GM21529 (cell line): ENCODE measurements around the gene ZDHHC6.
"Not testable (repeated sequence)": the region's sequence is repeated elsewhere in the genome, so short reads cannot be mapped to it uniquely, and the experiment has no call there.

Experiments
- ATAC-seq: cut with Tn5 transposase; IDR thresholded peaks from one replicate; pipeline ENCODE4 v1.9.1; 2021; ENCODE audit not compliant: unreplicated experiment

The ZDHHC6 gene, protein sequence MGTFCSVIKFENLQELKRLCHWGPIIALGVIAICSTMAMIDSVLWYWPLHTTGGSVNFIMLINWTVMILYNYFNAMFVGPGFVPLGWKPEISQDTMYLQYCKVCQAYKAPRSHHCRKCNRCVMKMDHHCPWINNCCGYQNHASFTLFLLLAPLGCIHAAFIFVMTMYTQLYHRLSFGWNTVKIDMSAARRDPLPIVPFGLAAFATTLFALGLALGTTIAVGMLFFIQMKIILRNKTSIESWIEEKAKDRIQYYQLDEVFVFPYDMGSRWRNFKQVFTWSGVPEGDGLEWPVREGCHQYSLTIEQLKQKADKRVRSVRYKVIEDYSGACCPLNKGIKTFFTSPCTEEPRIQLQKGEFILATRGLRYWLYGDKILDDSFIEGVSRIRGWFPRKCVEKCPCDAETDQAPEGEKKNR

GRCh38 chr10:112446855-112447619 lies at the start of gene ZDHHC6, which contains the start of gene VTI1A:
Gene ZDHHC6 (minus strand): TSS chr10:112446914. CDS start chr10:112445436, 1,478 bp downstream.
Gene VTI1A (plus strand): TSS chr10:112447215. CDS start chr10:112447374, 159 bp downstream.
- ATAC-seq = peak; percentile 90

DNA sequence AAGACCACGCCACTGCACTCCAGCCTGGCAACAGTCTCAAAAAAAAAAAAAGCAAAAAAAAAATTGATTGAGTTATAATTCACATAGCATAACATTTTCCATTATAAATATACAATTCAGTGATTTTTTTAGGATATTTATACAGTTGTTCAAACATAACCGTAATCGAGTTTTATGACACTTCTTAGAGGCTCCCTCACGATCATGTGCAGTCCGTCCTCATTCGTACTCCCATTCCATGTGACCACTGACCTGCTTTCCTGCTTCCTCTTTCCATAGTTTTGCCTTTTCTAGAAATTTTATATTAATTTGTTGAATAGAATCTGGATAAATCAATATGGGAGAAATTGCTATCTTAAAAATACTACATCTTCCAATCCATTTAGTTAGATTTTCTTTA lies 46.0 kb upstream of the ZDHHC6 start:
- ATAC-seq = no peak

DNA sequence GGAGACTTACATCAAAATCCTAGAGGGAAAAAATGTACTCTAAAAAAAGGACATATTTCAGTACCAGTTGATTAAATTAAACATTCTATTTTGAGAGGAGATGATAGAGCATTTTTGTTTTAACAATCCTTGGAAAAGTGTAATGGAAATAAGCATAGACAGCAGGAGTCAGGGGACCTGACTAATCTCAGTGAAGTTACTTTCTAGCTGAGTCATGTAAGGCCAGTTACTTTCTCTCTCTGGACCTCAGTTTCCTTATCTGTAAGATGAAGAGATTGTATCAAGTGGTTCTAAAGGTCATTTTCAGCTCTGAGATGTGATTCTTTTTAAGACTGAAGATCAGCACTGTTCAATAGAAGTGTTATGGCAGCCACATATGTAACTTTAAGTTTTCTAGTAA lies 44.4 kb upstream of the ZDHHC6 start:
- no peak for ATAC-seq

GRCh38 chr10:112490545-112490944 lies 43.8 kb upstream of the ZDHHC6 start:
- no peak for ATAC-seq

GRCh38 chr10:112487964-112488363 lies 41.2 kb upstream of the ZDHHC6 start:
- no peak for ATAC-seq

GRCh38 chr10:112484399-112484798 lies 37.7 kb upstream of the ZDHHC6 start:
- ATAC-seq = no peak

DNA sequence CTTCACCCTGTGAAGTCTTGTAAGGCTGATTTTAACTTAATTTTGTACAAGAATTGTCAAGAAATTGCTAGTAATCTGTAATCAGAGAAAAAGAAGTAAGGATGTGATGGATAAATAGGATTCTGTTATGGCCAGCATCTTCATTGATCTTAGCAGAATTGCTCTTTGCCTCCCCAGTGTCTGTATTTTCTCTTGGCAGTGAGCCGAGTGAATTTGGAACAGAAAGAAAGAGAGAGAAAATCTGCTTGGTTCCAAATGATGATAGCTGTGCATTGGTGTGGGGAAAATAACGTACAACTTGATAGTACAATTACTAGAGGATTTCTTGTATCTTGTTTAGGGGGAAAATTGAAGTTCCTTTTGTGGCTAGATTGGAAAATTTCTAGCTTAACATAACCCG lies 34.9 kb upstream of the ZDHHC6 start:
- ATAC-seq = no peak

DNA sequence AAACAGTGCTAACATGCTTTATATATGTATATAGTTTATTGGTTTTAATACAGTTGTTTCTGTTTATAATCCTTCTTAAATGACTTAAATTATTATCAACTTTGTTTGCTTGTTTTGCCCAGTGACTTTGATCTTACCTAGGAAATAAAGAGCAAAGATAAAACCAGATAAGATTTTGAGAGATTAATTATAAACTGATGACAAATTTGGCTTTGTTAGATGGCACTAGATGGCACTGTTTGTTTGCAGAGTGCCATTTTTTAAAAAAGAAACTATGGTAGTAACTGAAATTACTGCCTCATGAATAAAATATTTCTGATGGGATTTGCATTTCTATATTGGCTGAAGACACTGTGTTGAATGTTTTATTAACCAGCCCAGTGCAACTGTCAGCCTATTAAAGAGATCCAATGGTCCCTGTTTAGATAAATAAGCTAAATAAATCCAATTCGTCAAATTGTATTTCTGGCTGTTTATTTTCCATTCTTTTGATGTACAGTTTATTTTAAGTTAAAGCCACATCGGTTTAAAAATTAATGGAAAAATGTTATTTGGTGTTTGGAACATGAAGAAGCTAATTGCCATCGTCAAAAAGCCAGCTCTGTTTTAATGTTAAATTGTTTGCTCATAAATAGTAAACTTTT lies 29.0 kb upstream of the ZDHHC6 start:
- no peak for ATAC-seq

DNA sequence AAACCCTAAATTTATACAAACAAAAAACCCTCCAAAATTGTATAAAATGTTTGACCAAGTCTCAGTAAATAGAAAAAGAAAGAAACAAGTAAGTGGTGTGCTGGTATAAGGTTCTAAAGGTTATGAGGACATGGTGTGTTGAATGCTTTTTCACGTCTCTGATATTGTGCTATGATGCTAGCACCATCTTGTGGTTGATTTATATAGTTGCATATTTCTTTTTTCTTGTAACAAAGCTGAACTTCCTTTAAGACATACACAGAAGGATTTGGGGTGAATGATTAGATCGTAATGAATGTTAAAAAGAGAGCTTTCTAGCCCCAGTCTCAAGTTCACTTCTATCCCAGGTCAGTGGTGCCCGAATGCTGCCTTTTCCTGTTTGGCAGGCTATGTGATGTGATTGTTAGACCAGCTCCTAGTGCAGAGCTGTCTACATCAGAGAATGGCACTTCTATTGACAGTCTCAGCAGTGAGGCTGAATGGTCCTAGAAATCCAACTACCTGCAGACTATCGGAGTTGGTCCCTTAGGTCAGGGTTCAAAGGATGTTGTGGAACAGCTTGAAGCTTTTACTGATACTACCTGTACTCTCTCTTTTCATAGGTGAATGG lies 25.3 kb upstream of the ZDHHC6 start:
- peak; percentile 86 for ATAC-seq

GRCh38 chr10:112467541-112468075 lies 20.9 kb upstream of the ZDHHC6 start:
- no peak for ATAC-seq

DNA sequence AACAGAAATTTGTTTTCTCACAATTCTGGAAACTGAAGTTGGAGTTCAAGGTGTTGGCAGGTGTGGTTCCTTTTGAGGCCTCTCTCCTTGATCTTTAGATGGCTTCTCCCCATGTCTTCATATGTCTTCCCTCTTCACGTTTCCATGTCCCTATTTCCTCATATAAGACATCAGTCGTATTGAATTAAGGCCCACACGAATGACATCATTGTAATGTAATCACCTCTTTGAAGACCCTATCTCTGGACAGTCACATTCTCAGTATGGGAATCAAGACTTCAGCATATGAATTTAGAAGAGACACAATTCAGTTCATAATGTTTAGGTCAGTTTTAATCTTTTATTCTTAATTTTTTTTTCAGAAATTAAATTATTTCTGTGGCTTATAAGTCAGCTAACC lies 20.1 kb upstream of the ZDHHC6 start:
- no peak for ATAC-seq

DNA sequence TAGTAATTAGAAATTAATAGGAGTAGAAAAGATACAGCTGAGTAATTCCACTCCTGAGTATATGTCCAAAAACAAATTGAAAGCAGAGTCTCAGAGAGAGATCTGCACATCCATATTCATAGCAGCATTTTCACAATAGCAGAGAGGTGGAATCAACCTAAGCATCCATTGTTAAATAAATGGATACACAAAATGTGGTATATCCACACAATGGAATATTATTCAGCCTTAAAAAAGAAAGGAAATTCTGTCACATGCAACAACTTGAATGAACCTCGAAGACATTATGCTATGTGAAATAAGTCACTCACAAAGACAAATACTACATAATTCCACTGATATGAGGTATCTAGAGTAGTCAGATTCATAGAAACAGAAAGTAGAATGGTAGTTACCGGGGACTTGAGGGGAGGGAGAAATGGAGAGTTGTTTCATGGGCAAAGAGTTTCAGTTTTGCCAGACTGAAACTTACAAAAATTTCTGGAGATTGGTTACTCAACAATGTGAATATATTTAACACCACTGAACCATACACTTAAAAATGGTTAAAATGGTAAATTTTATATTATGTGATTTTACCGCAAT lies 18.7 kb upstream of the ZDHHC6 start:
- no peak for ATAC-seq

DNA sequence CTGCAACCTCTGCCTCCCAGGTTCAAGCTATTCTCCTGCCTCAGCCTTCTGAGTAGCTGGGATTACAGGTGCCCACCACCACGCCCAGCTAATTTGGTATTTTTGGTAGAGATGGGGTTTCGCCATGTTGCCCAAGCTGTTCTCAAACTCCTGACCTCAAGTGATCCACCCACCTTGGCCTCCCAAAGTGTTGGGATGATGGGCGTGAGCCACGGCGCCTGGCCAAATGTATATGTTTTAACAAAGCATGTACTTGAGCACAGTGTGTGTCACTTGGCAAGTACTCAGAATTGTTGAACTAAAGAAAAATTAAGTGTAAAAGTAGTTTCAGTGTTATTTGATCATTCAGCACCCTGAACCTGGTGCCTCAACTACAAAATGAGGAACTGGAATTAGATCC lies 17.4 kb upstream of the ZDHHC6 start:
- ATAC-seq = not testable (repeated sequence)

DNA sequence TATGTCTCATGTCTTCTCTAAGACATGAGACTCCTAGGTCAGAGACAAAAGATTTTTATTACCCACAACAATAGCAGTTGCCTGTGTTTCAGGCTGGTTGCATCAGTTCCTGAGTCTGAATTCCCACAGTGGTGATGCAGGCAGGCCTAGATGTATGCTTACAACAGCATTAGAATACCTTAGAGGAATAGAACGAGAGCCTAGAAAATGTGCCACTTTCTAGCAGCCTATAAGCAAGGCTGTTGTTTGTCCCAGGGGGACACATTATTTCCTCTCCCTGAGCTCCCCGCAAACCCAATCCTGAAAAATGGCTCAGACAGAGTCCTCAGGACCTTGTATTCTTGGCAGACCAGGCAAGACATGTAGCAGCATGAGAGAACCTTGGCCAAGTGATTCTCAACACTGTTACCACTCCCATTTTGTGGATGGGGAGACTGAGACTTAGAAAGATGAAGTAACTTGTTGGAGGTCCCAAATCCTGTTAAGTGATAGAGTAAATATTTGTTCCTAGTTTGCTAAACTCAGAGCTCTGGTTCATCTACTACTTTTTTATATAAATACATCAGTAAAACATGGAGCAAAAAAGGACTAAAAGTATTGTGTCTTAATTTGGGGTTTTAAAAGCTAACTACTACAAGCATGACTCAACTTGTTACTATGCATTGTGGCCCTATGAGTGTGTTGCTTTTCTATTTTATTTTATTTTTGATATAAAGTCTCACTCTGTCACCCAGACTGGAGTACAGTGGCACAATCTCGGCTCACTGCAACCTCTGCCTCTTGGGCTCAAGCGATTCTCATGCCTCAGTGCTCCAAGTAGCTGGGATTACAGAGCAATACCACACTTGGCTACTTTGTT lies 14.5 kb upstream of the ZDHHC6 start:
- no peak for ATAC-seq

GRCh38 chr10:112460366-112460765 lies 13.7 kb upstream of the ZDHHC6 start:
- ATAC-seq = no peak

DNA sequence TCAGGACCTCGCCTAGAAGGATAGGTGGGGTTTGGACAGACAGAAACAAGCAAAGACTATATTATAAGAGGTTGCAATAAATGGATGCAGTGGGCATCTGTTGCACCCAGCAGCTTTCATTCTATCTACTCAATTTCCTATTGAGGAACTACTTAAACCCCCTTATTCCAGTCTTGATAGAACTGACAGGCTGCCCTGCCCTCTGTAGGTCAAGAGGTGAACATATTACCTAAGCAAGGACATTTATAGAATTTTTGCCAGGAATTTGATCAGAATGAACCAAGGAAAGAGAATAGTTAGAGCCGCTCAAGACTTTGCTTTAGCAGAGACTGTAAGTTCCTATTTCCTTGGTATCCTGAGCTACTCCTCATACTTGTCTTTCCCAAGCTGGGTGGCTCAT lies 9.8 kb upstream of the ZDHHC6 start:
- no peak for ATAC-seq

- ATAC-seq = no peak
Observed at GRCh38 chr10:112454910-112455779, 8.4 kb upstream of the ZDHHC6 start.

- no peak for ATAC-seq
Observed at GRCh38 chr10:112448888-112449287, 2.2 kb upstream of the ZDHHC6 start.

- ATAC-seq = no peak
Observed at GRCh38 chr10:112447620-112447928, 860 bp upstream of the ZDHHC6 start.
